ENCODE measurements around the gene FERMT1.
"Not testable (repeated sequence)": the region's sequence is repeated elsewhere in the genome, so short reads cannot be mapped to it uniquely, and the experiment has no call there.

FERMT1 gene

DNA sequence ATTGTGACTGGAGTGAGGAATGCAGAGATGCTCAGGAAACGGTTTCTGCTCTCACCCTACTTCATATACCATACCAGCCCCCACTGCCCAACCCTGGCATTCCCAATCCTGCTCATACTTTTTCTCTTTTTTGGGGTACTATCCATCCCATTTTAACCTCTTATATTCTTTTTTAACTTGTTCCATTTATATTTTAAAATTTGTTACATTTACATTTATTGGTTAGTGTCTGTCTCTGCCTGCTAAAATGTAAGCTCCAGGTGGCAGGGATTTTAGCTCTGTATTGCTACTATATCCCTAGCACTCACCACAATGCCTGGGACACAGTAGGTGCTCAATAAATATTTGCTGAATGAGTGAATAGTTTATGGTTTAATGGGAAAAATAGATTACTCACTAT lies 8.1 kb downstream of the FERMT1 start:
- no peak for DNase-seq

DNA sequence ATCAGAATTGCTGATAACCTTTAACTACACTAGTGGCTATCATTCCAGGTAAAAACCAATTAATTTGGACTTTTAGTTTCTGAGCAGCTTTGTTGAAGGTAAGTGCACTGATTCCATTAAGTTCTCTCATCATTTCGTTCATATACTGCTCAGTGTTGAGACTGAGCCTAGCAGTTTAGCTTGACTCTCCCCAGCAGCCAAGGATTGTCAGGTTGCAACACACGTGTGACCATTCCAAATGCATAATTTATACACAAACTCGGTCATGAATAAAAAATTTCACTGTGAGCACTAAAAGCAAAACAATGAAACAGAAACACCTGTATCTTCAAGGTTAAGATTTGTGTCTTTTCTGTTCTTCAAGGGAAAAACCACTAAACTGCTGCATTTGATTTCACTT lies 8.9 kb downstream of the FERMT1 start:
- no peak for DNase-seq

DNA sequence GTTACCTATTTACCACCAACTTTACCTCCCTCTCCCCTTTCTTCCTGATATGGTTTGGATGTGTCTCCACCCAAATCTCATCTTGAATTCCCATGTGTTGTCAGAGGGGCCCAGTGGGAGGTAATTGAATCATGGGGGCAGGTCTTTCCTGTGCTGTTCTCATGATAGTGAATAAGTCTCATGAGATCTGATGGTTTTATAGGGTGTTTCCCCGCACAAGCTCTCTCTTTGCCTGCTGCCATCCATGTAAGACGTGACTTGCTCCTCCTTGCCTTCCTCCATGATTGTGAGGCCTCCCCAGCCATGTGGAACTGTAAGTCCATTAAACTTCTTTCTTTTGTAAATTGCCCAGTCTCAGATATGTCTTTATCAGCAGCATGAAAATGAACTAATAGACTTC lies 9.9 kb downstream of the FERMT1 start:
- not testable (repeated sequence) for DNase-seq

DNA sequence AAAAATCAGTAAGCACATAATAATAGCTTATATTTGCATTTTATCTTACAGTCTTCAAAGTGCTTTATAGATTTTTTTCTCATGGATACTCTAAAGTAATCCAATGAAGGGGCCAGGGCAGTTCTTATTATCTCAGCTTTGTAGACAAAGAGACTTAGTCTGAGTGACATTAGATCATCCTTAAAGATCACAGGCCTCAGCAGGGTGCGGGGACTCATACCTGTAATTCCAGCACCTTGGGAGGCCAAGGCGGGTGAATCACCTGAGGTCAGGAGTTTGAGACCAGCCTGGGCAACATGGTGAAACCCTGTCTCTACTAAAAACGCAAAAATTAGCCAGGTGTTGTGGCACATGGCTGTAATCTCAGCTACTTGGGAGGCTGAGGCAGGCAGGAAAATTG lies 14.5 kb downstream of the FERMT1 start:
- peak; percentile 41 for DNase-seq

DNA sequence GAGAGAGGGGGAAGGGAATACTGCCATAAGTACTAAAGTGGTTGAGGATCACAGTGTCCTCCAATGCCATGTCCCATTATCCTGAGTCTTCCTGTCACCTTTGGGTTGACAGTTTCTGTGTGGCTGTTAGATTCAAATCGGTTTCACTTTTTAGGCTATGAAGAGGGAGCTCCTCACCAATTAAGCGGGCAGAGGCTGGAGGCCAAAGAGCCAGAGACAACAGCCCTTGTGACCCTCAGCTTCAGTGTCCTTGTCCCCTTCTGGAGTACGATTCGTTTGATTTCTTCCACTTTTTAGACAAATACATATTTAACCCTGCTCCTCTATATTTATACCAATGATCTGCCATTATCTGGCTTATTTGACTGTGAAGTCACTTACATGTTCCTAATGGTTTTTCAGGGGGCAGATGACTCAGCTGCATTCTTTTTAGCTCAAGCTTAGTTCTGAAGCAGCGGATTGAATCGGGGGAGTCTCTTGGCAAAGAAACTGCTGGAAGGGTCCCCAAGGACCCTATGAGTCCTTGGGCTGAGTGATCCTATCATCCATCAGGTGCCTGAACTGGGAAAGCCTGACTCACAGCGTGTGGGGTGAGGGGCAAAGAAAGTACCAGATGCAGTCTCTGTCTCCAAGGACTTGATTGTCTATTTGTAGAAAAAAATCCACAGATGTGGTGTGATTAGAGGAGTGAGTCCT lies 18.2 kb downstream of the FERMT1 start:
- DNase-seq, result no peak

DNA sequence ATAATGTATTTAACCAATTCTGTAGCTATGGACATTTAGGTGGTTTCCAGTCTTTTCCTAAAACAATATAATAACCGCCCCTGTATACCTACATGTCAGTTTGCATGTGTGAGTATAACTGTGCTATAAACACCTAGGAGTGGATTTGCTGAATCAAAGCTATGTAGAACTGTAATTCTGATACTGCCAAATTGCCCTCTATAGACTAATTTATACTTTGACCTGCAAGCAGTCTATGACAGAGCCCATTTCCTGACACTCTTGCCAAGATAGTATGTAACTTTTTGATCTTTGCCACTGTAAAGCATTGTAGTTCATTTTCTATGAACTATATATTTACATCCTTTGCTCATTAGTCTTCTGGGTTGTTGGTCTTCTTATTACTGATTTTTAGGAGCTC lies 19.5 kb downstream of the FERMT1 start:
- no peak for DNase-seq

DNA sequence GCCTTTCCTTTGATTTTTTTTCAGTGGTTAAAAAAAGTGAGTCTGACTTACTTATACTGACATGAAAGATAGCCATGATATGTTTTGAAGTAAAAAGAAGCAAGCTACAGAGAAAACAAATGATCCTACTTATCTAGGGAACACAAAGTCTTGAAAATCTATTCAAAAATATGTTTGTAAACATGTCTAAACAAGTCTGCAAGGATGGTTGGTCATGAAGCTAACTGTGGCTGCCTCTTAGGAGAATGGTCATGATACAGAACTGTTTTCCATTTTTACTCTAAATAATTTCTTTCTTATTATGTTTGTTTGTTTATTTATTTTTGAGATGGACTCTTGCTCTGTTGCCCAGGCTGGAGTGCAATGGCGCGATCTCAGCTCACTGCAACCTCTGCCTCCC lies 21.5 kb downstream of the FERMT1 start:
- no peak for DNase-seq

DNA sequence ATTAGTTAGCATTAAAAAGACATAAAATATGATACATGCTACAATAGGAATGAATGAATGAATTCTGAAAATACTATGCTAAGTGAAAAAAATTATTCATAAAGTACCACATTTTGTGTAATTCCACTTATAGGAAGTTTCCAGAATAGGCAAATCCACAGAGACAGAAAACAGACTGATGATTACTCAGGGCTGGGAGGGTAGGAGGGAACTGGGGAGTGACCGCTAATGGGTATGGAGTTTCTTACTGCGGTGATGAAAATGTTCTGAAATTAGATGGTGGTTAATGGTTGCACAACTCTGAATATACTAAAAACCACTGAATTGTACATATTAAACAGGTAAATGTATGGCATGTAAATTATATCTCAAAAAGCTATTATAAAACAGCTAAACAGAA lies 22.6 kb downstream of the FERMT1 start:
- DNase-seq, result no peak

DNA sequence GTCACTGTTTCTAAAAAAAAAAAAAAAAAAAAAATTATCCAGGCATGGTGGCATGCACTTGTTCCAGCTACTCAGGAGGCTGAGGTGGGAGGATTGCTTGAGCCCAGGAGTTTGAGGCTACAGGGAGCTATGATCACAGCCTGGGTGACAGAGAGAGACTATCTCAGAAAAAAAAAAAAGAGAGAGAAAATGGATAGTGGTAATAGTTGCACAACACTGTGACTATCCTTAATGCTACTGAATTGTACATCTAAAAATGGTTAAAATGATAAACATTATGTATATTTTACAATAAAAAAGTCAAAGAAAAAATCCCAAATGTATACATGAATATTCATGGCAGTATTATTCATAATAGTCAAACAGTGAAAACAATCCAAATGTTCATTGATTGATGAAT lies 23.0 kb downstream of the FERMT1 start:
- no peak for DNase-seq

DNA sequence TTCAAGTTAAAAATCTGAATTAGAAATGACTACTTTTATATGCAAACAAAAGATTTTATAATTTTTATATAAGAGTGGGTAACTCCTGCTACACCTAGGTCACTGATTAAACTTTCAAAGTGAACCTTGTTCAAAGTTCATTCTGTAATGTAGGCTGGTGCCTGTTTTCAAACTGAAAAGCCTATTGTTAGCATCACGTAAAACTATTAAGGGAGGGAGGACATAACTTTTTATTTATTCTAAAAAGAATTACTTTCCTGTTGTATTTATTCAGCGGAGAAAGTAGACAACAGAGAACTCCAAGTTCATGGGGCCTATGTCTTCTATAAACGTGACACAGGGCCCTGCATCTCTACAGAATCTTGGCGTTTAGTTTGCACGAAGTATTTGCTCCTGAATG lies 27.4 kb downstream of the FERMT1 start:
- DNase-seq, result no peak

DNA sequence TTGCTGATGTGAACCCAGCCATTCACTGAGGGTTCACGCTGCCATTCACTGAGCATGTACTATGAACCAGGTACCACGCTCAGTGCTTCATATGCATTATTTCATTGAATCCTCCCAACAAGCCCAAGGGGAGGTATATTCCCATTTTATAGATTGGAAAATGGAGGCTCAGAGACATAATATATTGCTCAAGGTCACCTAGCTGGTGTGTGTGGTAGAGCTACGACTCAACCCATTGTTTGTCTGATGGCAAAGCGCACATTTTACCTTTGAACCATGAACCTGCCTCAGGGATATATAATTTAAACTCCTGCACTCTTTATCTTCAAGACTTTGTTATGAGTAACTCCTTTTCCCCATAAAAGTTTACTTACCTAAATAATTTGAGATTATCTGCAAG lies 28.3 kb downstream of the FERMT1 start:
- DNase-seq, result no peak

DNA sequence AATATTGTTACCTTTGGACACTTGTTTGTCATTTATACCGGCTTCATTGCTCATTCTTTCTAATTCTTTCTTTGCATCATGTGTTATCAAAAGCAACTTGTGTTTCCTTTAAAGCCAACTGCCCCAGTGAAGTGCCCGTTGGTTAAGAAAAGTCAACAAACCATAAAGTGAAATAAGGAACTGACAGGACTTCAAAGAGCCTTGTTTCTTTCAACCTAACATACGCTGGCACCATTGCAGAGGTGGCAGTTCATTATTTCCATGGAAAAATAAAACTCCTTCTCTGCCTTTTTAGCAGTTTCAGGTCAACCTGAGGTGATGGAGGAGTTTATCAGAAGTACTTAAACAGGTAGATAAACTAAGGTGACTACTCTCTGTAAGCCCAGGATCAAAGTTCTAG lies 28.8 kb downstream of the FERMT1 start:
- no peak for DNase-seq

DNA sequence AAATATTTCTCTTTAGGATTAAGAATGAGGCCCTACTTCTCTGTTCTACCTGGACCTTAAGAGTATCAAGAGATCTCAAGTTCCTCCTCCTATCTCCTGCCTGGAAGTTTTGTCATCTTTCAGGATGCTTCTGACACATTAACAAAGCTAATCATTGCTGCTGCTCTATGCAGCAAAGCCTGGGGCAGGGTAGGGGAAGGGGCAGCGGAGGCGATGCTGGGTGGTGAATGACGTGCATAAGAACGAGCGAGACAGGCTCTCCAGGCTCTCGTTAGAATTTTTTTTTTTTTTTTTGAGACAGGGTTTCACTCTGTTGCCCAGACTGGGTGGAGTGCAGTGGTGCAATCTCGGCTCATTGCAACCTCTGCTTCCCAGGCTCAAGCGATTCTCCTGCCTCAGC lies 31.2 kb downstream of the FERMT1 start:
- DNase-seq, result no peak

DNA sequence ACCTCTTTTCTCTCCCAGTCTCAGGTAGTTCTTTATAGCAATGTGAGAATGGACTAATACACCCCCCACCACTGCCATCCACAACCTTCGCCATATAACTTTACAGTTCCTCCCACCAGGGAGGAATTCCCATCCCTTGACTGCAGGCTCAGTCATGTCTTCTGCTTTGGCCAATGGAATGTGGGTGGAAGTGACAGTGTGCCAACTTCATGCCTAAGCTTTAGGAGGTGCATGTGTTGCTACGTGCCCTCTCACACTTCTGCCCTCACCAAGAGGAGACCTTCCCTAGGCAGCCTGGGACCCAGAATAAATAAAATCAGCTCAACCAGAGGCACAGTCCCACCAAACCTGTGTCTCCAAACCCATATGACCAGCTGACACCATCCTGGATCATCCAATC lies 36.0 kb downstream of the FERMT1 start:
- DNase-seq, result no peak

DNA sequence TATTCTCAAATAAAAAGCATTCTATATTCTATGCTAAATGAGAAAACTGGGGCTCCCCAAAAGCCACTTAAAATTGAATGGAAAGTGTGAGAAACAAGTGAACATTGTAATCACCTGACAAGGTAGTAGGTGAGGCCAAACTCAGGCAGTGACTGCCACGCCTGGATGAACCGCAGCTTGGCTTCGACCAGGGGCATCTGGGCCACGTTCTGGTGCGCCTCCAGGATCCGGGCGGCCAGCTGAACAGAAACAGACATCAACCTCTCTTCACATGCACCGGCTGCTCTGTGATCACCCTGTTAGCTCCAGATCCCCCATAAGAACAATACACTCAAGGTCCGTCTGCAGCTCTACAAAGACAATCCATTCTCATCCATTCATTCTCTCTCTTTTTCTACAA lies 38.9 kb downstream of the FERMT1 start:
- no peak for DNase-seq

DNA sequence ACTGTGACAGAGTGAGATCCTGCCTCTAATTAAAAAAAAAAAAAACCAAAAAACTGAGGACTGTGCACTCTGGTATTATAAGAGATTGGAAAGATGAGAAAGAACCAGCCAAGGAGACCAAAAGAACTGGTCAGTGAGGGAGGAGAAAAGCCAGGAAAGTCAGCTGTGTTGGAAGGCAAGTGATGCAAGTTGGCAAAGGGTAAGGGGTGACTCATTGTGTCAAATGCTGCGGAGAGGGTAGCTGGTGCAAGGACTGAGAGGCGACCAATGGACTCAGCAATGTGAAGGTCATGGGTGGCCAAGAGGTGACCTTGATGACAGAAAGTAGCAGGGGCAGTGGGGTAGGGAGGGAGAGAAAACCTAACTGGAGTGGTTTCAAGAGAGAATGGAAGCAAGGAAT lies 41.6 kb downstream of the FERMT1 start:
- DNase-seq, result no peak

DNA sequence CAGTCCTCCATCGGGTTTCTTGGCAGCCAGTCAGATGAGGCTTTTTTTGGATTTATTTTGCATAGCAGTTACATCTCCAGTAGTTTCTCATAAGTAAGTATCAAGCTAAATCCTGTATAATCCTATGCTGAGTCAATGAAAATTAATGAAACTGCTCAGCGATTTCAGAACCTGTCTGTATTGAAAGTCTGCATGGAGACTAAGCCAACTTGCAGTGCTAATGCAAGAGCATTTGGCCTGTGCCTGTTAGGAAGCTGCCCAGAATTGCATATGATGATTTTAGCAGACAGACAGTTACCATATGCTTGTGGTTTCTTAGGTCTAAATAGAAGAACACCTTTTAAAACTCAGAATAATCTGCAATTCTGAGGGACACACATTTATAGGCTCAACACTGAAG lies 43.8 kb downstream of the FERMT1 start:
- DNase-seq, result no peak

DNA sequence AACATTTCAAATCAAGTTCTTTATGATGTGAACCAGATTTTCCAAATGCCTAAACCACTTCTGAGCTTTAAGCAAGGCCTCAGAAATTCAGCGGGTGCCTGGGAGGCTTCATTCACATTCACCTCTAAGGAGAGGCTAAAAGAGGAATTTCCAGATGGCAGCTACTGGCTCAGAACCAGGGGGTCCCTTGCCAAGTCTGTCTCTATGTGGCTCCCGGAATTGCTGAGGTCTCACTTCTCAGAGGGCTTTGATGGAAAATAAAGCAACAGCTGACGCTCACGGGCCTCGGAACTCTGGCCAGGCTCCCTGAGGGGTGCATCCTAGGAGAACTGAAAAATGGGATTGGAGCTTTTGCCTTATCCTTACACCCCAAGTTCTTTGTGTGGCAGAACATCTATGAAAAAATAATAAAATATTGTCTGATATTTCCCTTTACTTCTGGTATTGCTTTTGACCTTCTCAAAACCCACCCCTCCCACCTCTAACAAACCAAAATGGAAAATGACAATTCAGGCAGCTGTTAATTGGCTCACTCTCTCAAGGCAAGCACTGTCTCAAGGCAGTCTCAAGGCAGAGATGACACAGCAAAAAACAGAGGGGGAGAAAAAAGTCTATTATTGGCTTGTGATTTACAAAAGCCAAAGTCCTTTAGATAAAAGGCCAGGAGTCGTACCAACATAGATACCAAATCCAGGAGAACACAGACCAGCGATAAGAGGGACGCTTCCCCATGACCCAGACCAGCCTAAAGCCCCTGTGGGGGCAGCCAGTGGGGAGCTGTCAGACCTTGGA lies 47.2 kb downstream of the FERMT1 start:
- no peak for DNase-seq

DNA sequence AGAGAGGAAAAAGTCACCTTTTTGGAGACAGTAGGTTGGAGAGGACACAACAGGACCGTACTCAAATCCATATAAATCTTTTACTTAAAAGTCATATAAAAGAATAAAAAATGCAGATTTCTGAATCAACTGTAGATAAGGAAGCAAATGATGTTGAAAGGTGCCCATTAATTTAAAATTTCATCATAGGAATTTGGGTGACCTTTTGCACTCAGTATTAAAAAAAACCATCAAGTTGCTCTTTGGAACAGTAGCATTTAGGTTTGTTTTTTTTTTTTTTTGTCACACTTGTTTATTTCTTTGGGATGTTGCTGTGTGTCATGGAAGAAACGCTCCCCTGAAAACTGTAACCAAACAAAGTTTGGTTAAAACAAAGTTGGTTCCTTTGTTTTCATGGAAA lies 48.0 kb downstream of the FERMT1 start:
- DNase-seq, result no peak

DNA sequence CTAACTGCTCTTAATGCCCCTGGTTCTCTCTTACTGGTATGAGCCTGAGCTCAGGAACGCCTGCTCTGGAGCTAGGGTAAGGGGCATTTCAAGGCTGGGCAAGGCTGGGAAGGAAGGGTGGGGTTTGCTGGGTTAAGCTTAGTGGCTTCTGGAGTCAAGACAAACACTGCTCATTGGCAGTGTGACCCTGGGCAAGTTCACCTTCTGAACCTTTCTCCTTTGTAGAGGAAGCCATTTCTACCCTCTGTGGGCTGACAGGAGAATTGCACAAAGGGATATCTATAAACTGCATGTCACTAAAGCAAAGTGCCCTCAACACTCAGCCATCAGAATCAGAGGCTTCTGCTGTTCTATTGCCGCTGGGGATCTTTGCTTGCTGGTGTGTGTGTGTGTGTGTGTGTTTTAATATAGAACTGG lies 48.7 kb downstream of the FERMT1 start:
- peak; percentile 64 for DNase-seq

DNA sequence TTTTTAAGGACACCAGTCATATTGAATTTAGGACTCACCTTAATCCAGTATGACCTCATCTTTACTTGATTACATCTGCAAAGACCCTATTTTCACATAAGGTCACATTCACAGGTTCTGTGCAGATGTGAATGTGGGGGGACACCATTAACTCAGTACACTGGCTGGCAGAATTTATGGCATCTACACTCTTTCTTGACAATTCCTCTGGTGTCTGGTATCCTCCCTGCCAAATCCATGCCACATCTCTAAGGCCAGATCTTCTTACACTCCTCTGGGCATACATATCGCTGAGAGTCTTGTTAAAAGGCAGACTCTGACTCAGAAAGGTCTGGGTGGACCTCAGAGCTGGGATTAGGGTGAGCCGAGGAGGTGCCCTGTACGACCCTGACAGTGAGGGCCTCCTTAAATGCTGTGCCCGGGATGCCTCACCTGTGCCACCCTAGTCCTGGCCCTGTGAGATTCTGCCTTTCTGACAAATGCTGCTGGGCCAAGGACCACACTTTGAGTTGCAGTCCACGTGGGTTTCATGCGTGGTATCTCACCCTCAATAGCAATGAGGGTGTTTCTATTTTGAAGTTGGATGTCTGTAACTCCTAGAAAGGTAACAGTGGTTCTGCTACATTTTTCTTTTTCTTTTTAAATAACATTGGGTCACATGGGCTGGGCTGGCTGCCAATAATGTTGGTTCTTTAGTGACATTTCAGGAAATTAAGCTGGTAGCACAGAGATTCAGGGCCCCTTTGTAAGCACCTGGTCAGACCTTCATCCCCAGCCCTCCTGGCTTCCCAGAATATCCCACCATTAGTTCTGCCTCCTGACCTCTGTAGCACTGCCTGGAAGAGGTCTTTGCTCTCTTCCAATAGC lies 51.8 kb downstream of the FERMT1 start:
- DNase-seq, result no peak

DNA sequence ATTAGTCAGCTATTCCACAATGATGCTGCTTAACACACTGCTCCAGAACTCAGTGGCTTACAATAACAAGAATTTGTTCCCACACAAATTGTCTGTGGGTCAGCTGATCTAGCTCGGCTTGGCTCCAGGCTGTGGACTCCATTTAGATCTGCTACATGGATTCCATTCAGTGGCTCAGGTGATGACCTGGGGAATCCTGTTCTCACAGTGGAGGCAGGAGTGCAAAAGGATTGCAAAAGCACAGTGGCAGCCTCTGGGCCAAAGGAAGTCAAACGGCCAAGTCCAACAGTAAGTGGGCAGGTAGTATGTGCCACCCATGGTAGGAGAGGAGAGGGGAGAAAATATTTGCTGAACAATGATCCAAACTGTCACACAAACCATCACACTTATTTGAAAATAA lies 53.2 kb downstream of the FERMT1 start:
- no peak for DNase-seq

DNA sequence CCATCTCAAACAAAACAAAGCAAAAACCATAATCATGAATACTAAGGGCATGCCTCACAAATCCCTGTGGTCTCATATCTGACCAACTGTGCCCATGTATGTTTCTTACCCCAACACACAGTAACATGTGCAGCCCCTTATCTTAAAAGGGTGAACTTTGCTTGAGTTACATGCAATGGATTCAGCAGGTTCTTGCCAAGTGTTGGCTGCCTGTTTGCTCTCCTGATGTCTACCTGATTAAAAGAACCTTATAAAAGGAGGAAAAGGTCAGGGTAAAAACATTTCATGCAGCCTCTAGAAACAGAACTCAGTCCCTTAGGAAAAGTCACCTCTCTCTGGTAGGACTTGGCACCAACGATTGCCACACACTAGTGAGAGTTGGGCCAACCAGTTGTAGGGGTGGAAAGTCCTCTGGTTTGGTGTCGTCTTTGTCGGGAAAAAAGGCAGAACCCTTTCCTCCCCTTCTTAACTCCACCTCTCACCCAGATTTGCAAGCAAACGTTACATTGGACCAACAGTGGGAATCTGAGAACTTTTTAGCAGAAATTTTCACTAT lies 55.0 kb downstream of the FERMT1 start:
- no peak for DNase-seq

DNA sequence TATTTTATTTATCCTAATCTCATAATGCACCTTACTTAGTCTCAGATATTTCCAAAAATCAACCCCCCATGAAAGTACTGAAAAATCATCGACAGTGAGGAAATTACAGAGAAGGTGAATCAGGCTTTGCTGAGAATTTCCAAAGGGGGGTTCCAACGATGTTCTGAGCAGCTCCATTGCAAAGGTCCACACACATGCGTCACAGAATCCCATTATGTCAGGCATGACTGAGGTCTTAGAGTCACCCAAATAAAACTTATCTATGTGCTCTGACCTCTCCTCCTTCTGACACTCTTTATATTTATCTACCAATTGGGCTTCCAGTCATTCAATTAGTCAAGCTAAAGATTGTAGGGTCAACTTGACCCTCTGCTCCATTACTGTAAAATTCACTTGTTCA lies 56.2 kb downstream of the FERMT1 start:
- no peak for DNase-seq
